ENCODE results near the gene FNDC7.
"Not testable (repeated sequence)": the region's sequence is repeated elsewhere in the genome, so short reads cannot be mapped to it uniquely, and the experiment has no call there.

FNDC7 gene

GRCh38 chr1:108679586-108680213 lies 33.0 kb upstream of the FNDC7 start:
- TF ChIP-seq CTCF (IDR thresholded peaks at IDR 0.05), result no peak
- Histone ChIP-seq H3K36me3 (no peaks in the 10 kb centered on the region), H3K4me3 (ENCODE audit: low read depth in 1 of 2, low read length in 1 of 2) (no peak overlapping the region), H3K9me3 (no peaks in the 10 kb centered on the region), H3K4me1 (ENCODE audit: control insufficient read depth in 1 of 2, insufficient read depth in 1 of 2, low read depth in 1 of 2, low read length in 1 of 2) (peaks cover 3 to 5% of the 10 kb centered on the region in 2 experiments), H3K27ac (no peak overlapping the region), H3K27me3 (no peaks in the 10 kb centered on the region)

- not testable (repeated sequence) for H3K27me3 ChIP-seq; H3K4me3 ChIP-seq (ENCODE audit: low read depth in 1 of 2, low read length in 1 of 2); H3K27ac ChIP-seq; H3K9me3 ChIP-seq; H3K36me3 ChIP-seq; H3K4me1 ChIP-seq (ENCODE audit: control insufficient read depth in 1 of 2, insufficient read depth in 1 of 2, low read depth in 1 of 2, low read length in 1 of 2)
These were observed 31.0 kb upstream of the FNDC7 start for GRCh38 chr1:108681701-108682100.

- H3K9me3 ChIP-seq, result no peaks in the 10 kb centered on the region
- H3K36me3 ChIP-seq, result no peaks in the 10 kb centered on the region
- TF ChIP-seq CTCF (IDR thresholded peaks at IDR 0.05), result no peak
- H3K27me3 ChIP-seq, result no peaks in the 10 kb centered on the region
- no peak overlapping the region for H3K4me3 ChIP-seq (ENCODE audit: low read depth in 1 of 2, low read length in 1 of 2)
- H3K4me1 ChIP-seq (ENCODE audit: control insufficient read depth in 1 of 2, insufficient read depth in 1 of 2, low read depth in 1 of 2, low read length in 1 of 2), result no peaks in the 10 kb centered on the region
- no peak overlapping the region for H3K27ac ChIP-seq
These were observed 27.2 kb upstream of the FNDC7 start for GRCh38 chr1:108685529-108685928.

- no peak for TF ChIP-seq CTCF (IDR thresholded peaks at IDR 0.05)
- Histone ChIP-seq H3K27me3 (no peaks in the 10 kb centered on the region), H3K4me3 (ENCODE audit: low read depth in 1 of 2, low read length in 1 of 2) (no peak overlapping the region), H3K9me3 (no peaks in the 10 kb centered on the region), H3K4me1 (ENCODE audit: control insufficient read depth in 1 of 2, insufficient read depth in 1 of 2, low read depth in 1 of 2, low read length in 1 of 2) (peaks cover 6 to 7% of the 10 kb centered on the region in 2 experiments), H3K27ac (no peak overlapping the region), H3K36me3 (no peaks in the 10 kb centered on the region)
These were observed 25.9 kb upstream of the FNDC7 start for GRCh38 chr1:108686614-108687313.

- peaks cover 8% of the 10 kb centered on the region for H3K36me3 ChIP-seq
- H3K9me3 ChIP-seq, result no peaks in the 10 kb centered on the region
- peak overlapping the region; percentile 79 to 90 for H3K4me3 ChIP-seq (ENCODE audit: low read depth in 1 of 2, low read length in 1 of 2)
- peak overlapping the region; percentile 95 for H3K27ac ChIP-seq
- H3K27me3 ChIP-seq, result no peaks in the 10 kb centered on the region
- peaks cover 34 to 38% of the 10 kb centered on the region in 2 experiments for H3K4me1 ChIP-seq (ENCODE audit: control insufficient read depth in 1 of 2, insufficient read depth in 1 of 2, low read depth in 1 of 2, low read length in 1 of 2)
- TF ChIP-seq CTCF (IDR thresholded peaks at IDR 0.05), result no peak
These were observed 21.4 kb upstream of the FNDC7 start for GRCh38 chr1:108691128-108691941.
